Neural progenitor cell (in vitro differentiated cells): ENCODE data around the gene TNFRSF25. TPM values are rescaled to one million over a fixed set of nuclear protein-coding genes. Genes with fewer than 3 reads are reported as not detected.
A peak's percentile ranks its signal among the peaks of the same experiment; 100 is the strongest.
"Not testable (repeated sequence)": the region's sequence is repeated elsewhere in the genome, so short reads cannot be mapped to it uniquely, and the experiment has no call there.

Source experiments
- DNase-seq: peaks from one replicate; pipeline ENCODE4 v3.0.0-alpha.2; 2016; ENCODE audit warnings: low spot score
- H2AFZ ChIP-seq: fragments of 200-600 bp; sonication (generic); replicated peaks from 2 replicates; pipeline ENCODE4 v1.6.1; 2016; ENCODE audit warnings: antibody characterized with exemption
- H3F3A ChIP-seq: fragments of 200-600 bp; sonication (generic); 2 replicates; pipeline ENCODE4 v1.6.1; 2016; ENCODE audit warnings: antibody characterized with exemption, low read depth
- H3K27ac ChIP-seq: fragments of 200-600 bp; sonication (generic); 2 replicates; pipeline ENCODE4 v1.5.1; 2016; ENCODE audit warnings: mild to moderate bottlenecking
- H3K27me3 ChIP-seq: fragments of 200-600 bp; sonication (generic); 2 replicates; pipeline ENCODE4 v1.6.1; 2016; ENCODE audit warnings: mild to moderate bottlenecking, moderate library complexity
- H3K36me3 ChIP-seq: fragments of 200-600 bp; sonication (generic); 2 replicates; pipeline ENCODE4 v1.5.1; 2016
- H3K4me1 ChIP-seq: fragments of 200-600 bp; sonication (generic); 2 replicates; pipeline ENCODE4 v1.6.1; 2016; ENCODE audit warnings: mixed run types
- H3K4me2 ChIP-seq: fragments of 200-600 bp; sonication (generic); 2 replicates; pipeline ENCODE4 v1.6.1; 2016
- H3K4me3 ChIP-seq: fragments of 200-600 bp; sonication (generic); 2 replicates; pipeline ENCODE4 v1.5.1; 2016
- H3K79me2 ChIP-seq: fragments of 200-600 bp; sonication (generic); 2 replicates; pipeline ENCODE4 v1.6.1; 2016; ENCODE audit warnings: low read depth
- H3K9ac ChIP-seq: fragments of 200-600 bp; sonication (generic); 2 replicates; pipeline ENCODE4 v1.6.1; 2016
- H3K9me3 ChIP-seq: fragments of 200-600 bp; sonication (generic); 2 replicates; pipeline ENCODE4 v1.5.1; 2016; ENCODE audit warnings: low read depth
- H4K20me1 ChIP-seq: fragments of 200-600 bp; sonication (generic); 2 replicates; pipeline ENCODE4 v1.6.1; 2016; ENCODE audit warnings: low read depth
- H3K27ac Mint-ChIP-seq: 3 replicates; pipeline ENCODE4 v1.8.0; 2021; ENCODE audit warnings: mixed read lengths
- H3K27me3 Mint-ChIP-seq: 2 replicates; pipeline ENCODE4 v1.8.0; 2022; ENCODE audit warnings: low read depth, mild to moderate bottlenecking, inconsistent platforms, moderate library complexity, mixed read lengths; ENCODE audit not compliant: insufficient read depth
- H3K36me3 Mint-ChIP-seq: 3 replicates; pipeline ENCODE4 v1.8.0; 2021; ENCODE audit warnings: mixed read lengths
- H3K4me1 Mint-ChIP-seq: 3 replicates; pipeline ENCODE4 v1.8.0; 2021; ENCODE audit warnings: mixed read lengths
- H3K4me3 Mint-ChIP-seq: 3 replicates; pipeline ENCODE4 v1.8.0; 2021; ENCODE audit warnings: mild to moderate bottlenecking, moderate library complexity, mixed read lengths
- H3K9me3 Mint-ChIP-seq: 3 replicates; pipeline ENCODE4 v1.8.0; 2020; ENCODE audit warnings: mixed read lengths
- CTCF ChIP-seq: fragments of 200-600 bp; sonication (generic); IDR thresholded peaks from 2 replicates; pipeline ENCODE4 v1.5.1; 2017; ENCODE audit warnings: antibody characterized with exemption, mild to moderate bottlenecking
- EZH2 ChIP-seq: fragments of 200-600 bp; sonication (generic); IDR thresholded peaks from 2 replicates; pipeline ENCODE4 v1.6.1; 2017; ENCODE audit warnings: antibody characterized with exemption, mild to moderate bottlenecking, moderate library complexity
- EZH2phosphoT487 ChIP-seq: fragments of 200-600 bp; sonication (generic); IDR thresholded peaks from 2 replicates; pipeline ENCODE4 v1.6.1; 2017; ENCODE audit warnings: antibody characterized with exemption
- total RNA-seq: library from RNA; depleted of rRNA; stranded (reverse); fragments of >200 nt; gene quantifications from 2 replicates; pipeline ENCODE4 v1.2.3, GENCODE V29; 2015; ENCODE audit warnings: low replicate concordance

The TNFRSF25 gene
- total RNA-seq, 1 donor from 2014 or later = 15.6 TPM

- peaks cover 21% of the 10 kb centered on the region for H3K4me1 Mint-ChIP-seq
- Histone ChIP-seq H3K4me1 (peaks cover 12% of the 10 kb centered on the region), H3K27me3 (peaks cover 25% of the 10 kb centered on the region)
- not testable (repeated sequence) for H3K4me2 ChIP-seq, H3K27ac ChIP-seq, H2AFZ ChIP-seq, H3K79me2 ChIP-seq, H4K20me1 ChIP-seq, H3K36me3 Mint-ChIP-seq, H3K36me3 ChIP-seq, H3K4me3 ChIP-seq, DNase-seq, H3K9ac ChIP-seq, H3K4me3 Mint-ChIP-seq, H3K9me3 Mint-ChIP-seq, H3K9me3 ChIP-seq, H3F3A ChIP-seq
- TF ChIP-seq EZH2phosphoT487 = peak; percentile 33
- H3K27me3 Mint-ChIP-seq = peaks cover 12% of the 10 kb centered on the region
- H3K27ac Mint-ChIP-seq = peak overlapping the region; percentile 82
Observed at GRCh38 chr1:6453895-6454855, 11.8 kb downstream of the TNFRSF25 start.

- peaks cover 44% of the 10 kb centered on the region for H3K27me3 ChIP-seq
- H3K9ac ChIP-seq = no peak overlapping the region
- no peaks in the 10 kb centered on the region for H3K36me3 ChIP-seq
- H3K9me3 ChIP-seq = no peaks in the 10 kb centered on the region
- no peak for DNase-seq
- Mint-ChIP-seq H3K9me3 (no peaks in the 10 kb centered on the region), H3K4me3 (no peak overlapping the region), H3K27me3 (peaks cover 14% of the 10 kb centered on the region), H3K27ac (no peak overlapping the region), H3K36me3 (no peaks in the 10 kb centered on the region), H3K4me1 (peaks cover 28% of the 10 kb centered on the region)
- H3F3A ChIP-seq = peaks cover 26% of the 10 kb centered on the region
- H3K4me2 ChIP-seq = no peak overlapping the region
- H3K27ac ChIP-seq = no peak overlapping the region
- TF ChIP-seq CTCF (no peak), EZH2 (no peak), EZH2phosphoT487 (no peak)
- H3K4me3 ChIP-seq = no peak overlapping the region
- no peak overlapping the region for H2AFZ ChIP-seq
- peaks cover 24% of the 10 kb centered on the region for H3K4me1 ChIP-seq
- no peaks in the 10 kb centered on the region for H4K20me1 ChIP-seq
- H3K79me2 ChIP-seq = no peaks in the 10 kb centered on the region
Observed at GRCh38 chr1:6450943-6451373, 15.0 kb downstream of the TNFRSF25 start.

GRCh38 chr1:6450486-6450885, 15.5 kb downstream of the TNFRSF25 start:
- H3K9me3 Mint-ChIP-seq, H3K4me3 ChIP-seq, H3K9ac ChIP-seq, H3K36me3 ChIP-seq, H3K27ac Mint-ChIP-seq, H3K4me3 Mint-ChIP-seq, H3K9me3 ChIP-seq, H3K4me2 ChIP-seq, DNase-seq, H3K27ac ChIP-seq, H4K20me1 ChIP-seq, H3K79me2 ChIP-seq, H3K36me3 Mint-ChIP-seq, H2AFZ ChIP-seq: not testable (repeated sequence)
- peaks cover 44% of the 10 kb centered on the region for H3K27me3 ChIP-seq
- peaks cover 14% of the 10 kb centered on the region for H3K27me3 Mint-ChIP-seq
- peaks cover 31% of the 10 kb centered on the region for H3K4me1 Mint-ChIP-seq
- H3K4me1 ChIP-seq = peaks cover 24% of the 10 kb centered on the region
- H3F3A ChIP-seq = peaks cover 26% of the 10 kb centered on the region

- H3K27ac Mint-ChIP-seq = no peak overlapping the region
- Histone ChIP-seq H3K4me3 (no peak overlapping the region), H3K27ac (no peak overlapping the region), H3F3A (peaks cover 26% of the 10 kb centered on the region), H3K36me3 (no peaks in the 10 kb centered on the region), H4K20me1 (no peaks in the 10 kb centered on the region), H3K79me2 (no peaks in the 10 kb centered on the region), H3K4me1 (peaks cover 24% of the 10 kb centered on the region), H3K4me2 (no peak overlapping the region), H3K27me3 (peaks cover 44% of the 10 kb centered on the region), H2AFZ (no peak overlapping the region), H3K9me3 (no peaks in the 10 kb centered on the region), H3K9ac (no peak overlapping the region)
- H3K27me3 Mint-ChIP-seq = peaks cover 16% of the 10 kb centered on the region
- H3K4me3 Mint-ChIP-seq = peak overlapping the region; percentile 63
- no peaks in the 10 kb centered on the region for H3K36me3 Mint-ChIP-seq
- no peaks in the 10 kb centered on the region for H3K9me3 Mint-ChIP-seq
- H3K4me1 Mint-ChIP-seq = peaks cover 32% of the 10 kb centered on the region
- no peak for TF ChIP-seq CTCF
- TF ChIP-seq EZH2 = no peak
- TF ChIP-seq EZH2phosphoT487 = no peak
- no peak for DNase-seq
Observed at GRCh38 chr1:6450005-6450450, 15.9 kb downstream of the TNFRSF25 start.
